Activated naive CD8-positive, alpha-beta T cell treated with anti-CD3 and anti-CD28 coated beads, Interleukin-2, amount 50 U/mL, for 24 hours (primary cell): ENCODE data around the gene SNAPIN.
"Not testable (repeated sequence)": the region's sequence is repeated elsewhere in the genome, so short reads cannot be mapped to it uniquely, and the experiment has no call there.

Source experiments
- ATAC-seq: fragments of 150-1000 bp; cut with Tn5 transposase; one replicate; pipeline ENCODE4 v1.10.0; 2021
- DNase-seq: peaks from one replicate; pipeline ENCODE4 v3.0.0; 2021
- H3K27ac Mint-ChIP-seq: one replicate; pipeline ENCODE4 v1.8.0; 2021; ENCODE audit warnings: mild to moderate bottlenecking, mixed read lengths
- H3K27me3 Mint-ChIP-seq: one replicate; pipeline ENCODE4 v1.8.0; 2021; ENCODE audit warnings: mixed read lengths
- H3K36me3 Mint-ChIP-seq: one replicate; pipeline ENCODE4 v1.8.0; 2021; ENCODE audit warnings: low read depth, mixed read lengths
- H3K4me1 Mint-ChIP-seq: one replicate; pipeline ENCODE4 v1.8.0; 2021; ENCODE audit warnings: mixed read lengths
- H3K4me3 Mint-ChIP-seq: one replicate; pipeline ENCODE4 v1.8.0; 2021; ENCODE audit warnings: mild to moderate bottlenecking, moderate library complexity, mixed read lengths
- H3K9me3 Mint-ChIP-seq: one replicate; pipeline ENCODE4 v1.8.0; 2021; ENCODE audit warnings: mixed read lengths

Gene SNAPIN

DNA sequence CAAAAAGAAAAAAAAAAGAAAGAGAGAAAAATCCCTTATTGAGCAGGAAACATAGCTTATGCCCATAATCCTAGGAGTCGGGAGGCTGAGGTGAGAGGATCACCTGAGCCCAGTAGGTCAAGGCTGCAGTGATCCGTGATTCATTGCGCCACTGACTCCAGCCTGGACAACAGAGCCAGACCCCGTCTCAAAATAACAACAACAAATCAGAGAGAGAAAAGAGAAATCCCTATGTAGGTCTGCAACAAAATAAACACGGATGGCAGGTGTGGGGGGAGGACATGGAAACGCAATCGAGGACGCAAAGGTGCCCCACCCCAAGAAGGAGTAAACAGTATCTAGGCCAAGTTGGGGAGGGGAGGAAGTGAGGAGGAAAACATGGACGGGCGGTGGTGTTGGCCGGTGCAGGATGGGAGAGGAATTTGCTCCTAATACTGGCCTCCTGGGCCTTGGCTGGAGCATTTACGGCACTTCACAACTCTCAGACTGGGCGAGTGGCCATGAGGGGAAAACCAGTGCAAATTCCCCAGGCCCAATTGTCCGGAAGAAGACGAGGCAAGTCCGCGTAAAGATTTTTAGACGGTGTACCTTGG lies 25.2 kb upstream of the SNAPIN start:
- Mint-ChIP-seq H3K4me1 (peaks cover 51% of the 10 kb centered on the region), H3K27me3 (no peaks in the 10 kb centered on the region), H3K36me3 (peaks cover 30% of the 10 kb centered on the region), H3K9me3 (peaks cover 4% of the 10 kb centered on the region), H3K27ac (peak overlapping the region; percentile 100), H3K4me3 (peak overlapping the region; percentile 100)
- no peak for ATAC-seq
- DNase-seq = no peak

- Mint-ChIP-seq H3K27me3 (no peaks in the 10 kb centered on the region), H3K4me3 (peak within 1 kb of the TSS; percentile 100), H3K9me3 (peaks cover 4% of the 10 kb centered on the region), H3K27ac (peak within 1 kb of the TSS; percentile 100), H3K4me1 (peaks cover 49% of the 10 kb centered on the region), H3K36me3 (peaks cover 35% of the 10 kb centered on the region)
- peak; percentile 91 for ATAC-seq
- DNase-seq = peak; percentile 97
These were observed 24.5 kb upstream of the SNAPIN start, which contains the start of gene CHTOP for GRCh38 chr1:153633754-153634665. TSS of gene CHTOP (plus strand) at chr1:153634066. CDS start at chr1:153636589, 2,523 bp downstream.

DNA sequence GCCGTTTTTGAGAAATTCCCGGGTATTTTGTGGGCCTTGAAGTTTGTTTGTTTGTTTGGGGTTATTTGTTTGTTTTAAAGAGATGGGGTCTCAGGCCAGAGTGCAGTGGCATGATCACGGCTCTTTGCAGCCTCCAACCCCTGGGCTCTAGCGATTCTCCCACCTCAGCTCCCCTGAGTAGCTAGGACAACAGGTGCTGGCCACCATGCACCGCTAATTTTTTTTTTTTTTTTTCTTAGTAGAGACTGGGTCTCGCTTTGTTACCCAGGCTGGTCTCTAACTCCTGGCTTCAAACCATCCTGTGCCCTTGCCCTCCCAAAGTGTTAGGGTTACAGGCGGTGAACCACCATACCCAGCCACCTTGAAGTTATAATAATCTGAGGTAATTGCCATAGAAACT lies 22.6 kb upstream of the SNAPIN start:
- peaks cover 43% of the 10 kb centered on the region for H3K36me3 Mint-ChIP-seq
- no peak for ATAC-seq

DNA sequence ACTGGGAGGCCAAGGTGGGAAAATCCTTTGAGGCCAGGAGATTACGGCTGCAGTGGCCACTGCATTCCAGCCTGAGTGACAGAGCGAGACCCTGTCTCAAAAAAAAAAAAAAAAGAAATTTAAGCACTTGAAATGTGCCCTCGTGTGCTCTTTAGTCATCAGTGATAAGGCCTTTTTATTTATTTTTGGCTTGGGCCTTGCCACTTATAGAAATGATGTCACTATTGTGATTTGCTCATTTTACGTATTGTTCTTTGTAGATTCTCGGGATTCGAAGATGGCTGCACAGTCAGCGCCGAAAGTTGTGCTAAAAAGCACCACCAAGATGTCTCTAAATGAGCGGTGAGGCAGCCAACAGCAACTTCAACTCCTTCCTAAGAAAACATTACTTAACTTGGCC lies 22.2 kb upstream of the SNAPIN start:
- ATAC-seq = no peak
- peak overlapping the region; percentile 90 for H3K27ac Mint-ChIP-seq
- DNase-seq = no peak
- H3K36me3 Mint-ChIP-seq = peaks cover 47% of the 10 kb centered on the region
- peak overlapping the region; percentile 100 for H3K4me3 Mint-ChIP-seq
- H3K9me3 Mint-ChIP-seq = peaks cover 4% of the 10 kb centered on the region
- H3K27me3 Mint-ChIP-seq = no peaks in the 10 kb centered on the region
- H3K4me1 Mint-ChIP-seq = peaks cover 48% of the 10 kb centered on the region

More for the DNA sequence above, 22.6 kb upstream of the SNAPIN start:
- Mint-ChIP-seq H3K9me3 (peaks cover 4% of the 10 kb centered on the region), H3K27ac (peak overlapping the region; percentile 90), H3K4me1 (peaks cover 46% of the 10 kb centered on the region), H3K4me3 (peak overlapping the region; percentile 100), H3K27me3 (no peaks in the 10 kb centered on the region)
- no peak for DNase-seq

- no peak for ATAC-seq
- H3K27me3 Mint-ChIP-seq = no peaks in the 10 kb centered on the region
These were observed 20.2 kb upstream of the SNAPIN start for GRCh38 chr1:153638261-153638660.

DNA sequence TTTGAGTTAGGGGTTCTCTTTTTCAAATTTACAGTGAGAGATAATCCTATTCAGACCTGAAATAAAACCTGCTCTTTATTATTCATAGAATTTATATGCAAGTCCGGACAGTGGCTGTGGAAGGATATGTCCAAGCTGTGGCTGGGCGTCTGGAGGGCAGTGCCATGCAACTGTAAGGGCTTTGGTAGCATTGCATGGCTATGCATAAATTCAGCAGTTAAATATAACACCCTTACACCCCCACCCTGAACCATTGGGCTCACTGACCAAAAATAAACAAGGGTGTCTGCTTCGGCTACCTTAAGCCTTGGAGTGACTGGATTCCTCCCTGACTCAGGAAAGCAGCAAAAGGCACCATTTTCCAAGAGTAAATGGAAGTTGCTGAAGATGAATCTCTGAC lies 19.2 kb upstream of the SNAPIN start:
- ATAC-seq (no peak), DNase-seq (no peak)
- no peaks in the 10 kb centered on the region for H3K9me3 Mint-ChIP-seq
- no peak overlapping the region for H3K4me3 Mint-ChIP-seq
- peaks cover 43% of the 10 kb centered on the region for H3K4me1 Mint-ChIP-seq
- peaks cover 73% of the 10 kb centered on the region for H3K36me3 Mint-ChIP-seq
- no peak overlapping the region for H3K27ac Mint-ChIP-seq
- no peaks in the 10 kb centered on the region for H3K27me3 Mint-ChIP-seq

More at GRCh38 chr1:153638261-153638660, 20.2 kb upstream of the SNAPIN start:
- peaks cover 64% of the 10 kb centered on the region for H3K36me3 Mint-ChIP-seq
- H3K9me3 Mint-ChIP-seq = peaks cover 1% of the 10 kb centered on the region
- peaks cover 43% of the 10 kb centered on the region for H3K4me1 Mint-ChIP-seq
- no peak for DNase-seq
- H3K27ac Mint-ChIP-seq = no peak overlapping the region
- no peak overlapping the region for H3K4me3 Mint-ChIP-seq

GRCh38 chr1:153640213-153640612 lies 18.3 kb upstream of the SNAPIN start:
- ATAC-seq, H3K9me3 Mint-ChIP-seq, H3K27ac Mint-ChIP-seq, H3K4me3 Mint-ChIP-seq, H3K27me3 Mint-ChIP-seq, DNase-seq: not testable (repeated sequence)
- Mint-ChIP-seq H3K4me1 (peaks cover 48% of the 10 kb centered on the region), H3K36me3 (peaks cover 77% of the 10 kb centered on the region)

- Mint-ChIP-seq H3K27ac (no peak overlapping the region), H3K9me3 (no peaks in the 10 kb centered on the region), H3K36me3 (peaks cover 80% of the 10 kb centered on the region), H3K27me3 (no peaks in the 10 kb centered on the region), H3K4me3 (no peak overlapping the region), H3K4me1 (peaks cover 45% of the 10 kb centered on the region)
- ATAC-seq (no peak), DNase-seq (no peak)
These were observed 17.6 kb upstream of the SNAPIN start for GRCh38 chr1:153640861-153641260.

DNA sequence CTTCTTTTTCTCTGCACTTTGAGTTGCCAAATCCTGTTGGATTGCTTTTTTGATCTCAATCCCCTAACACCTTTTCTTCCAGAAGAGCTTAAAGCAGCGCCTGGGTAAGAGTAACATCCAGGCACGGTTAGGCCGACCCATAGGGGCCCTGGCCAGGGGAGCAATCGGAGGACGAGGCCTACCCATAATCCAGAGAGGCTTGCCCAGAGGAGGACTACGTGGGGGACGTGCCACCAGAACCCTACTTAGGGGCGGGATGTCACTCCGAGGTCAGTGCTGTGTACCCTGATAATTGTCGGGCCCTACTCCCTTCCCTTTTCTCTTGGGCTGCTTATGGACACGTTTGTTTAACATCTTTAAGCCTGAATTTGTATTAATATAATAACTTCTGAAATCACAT lies 16.3 kb upstream of the SNAPIN start:
- peaks cover 79% of the 10 kb centered on the region for H3K36me3 Mint-ChIP-seq
- DNase-seq (no peak), ATAC-seq (no peak)
- H3K9me3 Mint-ChIP-seq = no peaks in the 10 kb centered on the region
- H3K4me3 Mint-ChIP-seq = no peak overlapping the region
- peaks cover 40% of the 10 kb centered on the region for H3K4me1 Mint-ChIP-seq
- no peaks in the 10 kb centered on the region for H3K27me3 Mint-ChIP-seq
- H3K27ac Mint-ChIP-seq = peak overlapping the region; percentile 7

- no peak for DNase-seq
- H3K4me3 Mint-ChIP-seq = no peak overlapping the region
- H3K27me3 Mint-ChIP-seq = no peaks in the 10 kb centered on the region
- H3K36me3 Mint-ChIP-seq = peaks cover 78% of the 10 kb centered on the region
- no peak for ATAC-seq
- no peaks in the 10 kb centered on the region for H3K9me3 Mint-ChIP-seq
- H3K27ac Mint-ChIP-seq = peak overlapping the region; percentile 61
- peaks cover 40% of the 10 kb centered on the region for H3K4me1 Mint-ChIP-seq
These were observed 15.4 kb upstream of the SNAPIN start for GRCh38 chr1:153643100-153643499.

- no peak for DNase-seq
- peaks cover 47% of the 10 kb centered on the region for H3K4me1 Mint-ChIP-seq
- no peaks in the 10 kb centered on the region for H3K27me3 Mint-ChIP-seq
- H3K9me3 Mint-ChIP-seq = no peaks in the 10 kb centered on the region
- peaks cover 74% of the 10 kb centered on the region for H3K36me3 Mint-ChIP-seq
- peak overlapping the region; percentile 40 for H3K27ac Mint-ChIP-seq
- no peak for ATAC-seq
- H3K4me3 Mint-ChIP-seq = no peak overlapping the region
These were observed 14.7 kb upstream of the SNAPIN start for GRCh38 chr1:153643816-153644215.

GRCh38 chr1:153646672-153647345 lies 11.7 kb upstream of the SNAPIN start:
- ATAC-seq = no peak
- H3K27me3 Mint-ChIP-seq = no peaks in the 10 kb centered on the region
- peaks cover 51% of the 10 kb centered on the region for H3K4me1 Mint-ChIP-seq
- no peaks in the 10 kb centered on the region for H3K9me3 Mint-ChIP-seq
- DNase-seq = no peak
- peaks cover 55% of the 10 kb centered on the region for H3K36me3 Mint-ChIP-seq
- peak overlapping the region; percentile 65 for H3K27ac Mint-ChIP-seq
- no peak overlapping the region for H3K4me3 Mint-ChIP-seq

DNA sequence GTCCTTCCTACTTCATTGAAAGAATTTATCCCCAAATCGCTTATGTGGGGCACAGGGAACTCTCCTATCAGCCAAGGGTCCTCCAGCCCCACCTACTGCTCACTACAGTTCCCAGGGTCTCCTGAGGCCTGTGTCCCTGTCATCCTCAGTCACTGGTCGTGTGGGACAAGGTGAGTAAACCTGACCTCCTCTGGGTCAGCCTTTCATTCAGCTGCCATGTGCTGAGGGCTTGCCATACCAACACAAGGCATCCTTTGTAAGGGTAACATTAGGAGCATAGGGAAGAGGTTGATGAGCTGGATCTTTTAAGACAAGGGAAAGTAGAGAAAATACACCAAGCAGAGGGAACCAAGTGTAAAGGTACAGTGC lies 11.2 kb upstream of the SNAPIN start:
- H3K27ac Mint-ChIP-seq = peak overlapping the region; percentile 65
- ATAC-seq (no peak), DNase-seq (no peak)
- H3K36me3 Mint-ChIP-seq = peaks cover 50% of the 10 kb centered on the region
- no peak overlapping the region for H3K4me3 Mint-ChIP-seq
- H3K9me3 Mint-ChIP-seq = no peaks in the 10 kb centered on the region
- H3K27me3 Mint-ChIP-seq = no peaks in the 10 kb centered on the region
- H3K4me1 Mint-ChIP-seq = peaks cover 48% of the 10 kb centered on the region

- no peak for ATAC-seq
- H3K4me3 Mint-ChIP-seq = no peak overlapping the region
These were observed 10.4 kb upstream of the SNAPIN start for GRCh38 chr1:153648000-153648643.

More at GRCh38 chr1:153648000-153648643, 10.4 kb upstream of the SNAPIN start:
- Mint-ChIP-seq H3K9me3 (no peaks in the 10 kb centered on the region), H3K36me3 (peaks cover 42% of the 10 kb centered on the region), H3K27me3 (no peaks in the 10 kb centered on the region), H3K27ac (no peak overlapping the region), H3K4me1 (peaks cover 51% of the 10 kb centered on the region)
- DNase-seq = no peak
